GM21390 (cell line): ENCODE results near the gene C21orf58.

Source experiments
- ATAC-seq: cut with Tn5 transposase; IDR thresholded peaks from one replicate; pipeline ENCODE4 v1.9.1; 2021; ENCODE audit not compliant: unreplicated experiment

Gene C21orf58

GRCh38 chr21:46354046-46354445 is 30.4 kb upstream of the C21orf58 start:
- ATAC-seq = no peak

GRCh38 chr21:46352913-46353312 is 29.2 kb upstream of the C21orf58 start:
- ATAC-seq = no peak

GRCh38 chr21:46352164-46352515 is 28.5 kb upstream of the C21orf58 start:
- no peak for ATAC-seq

GRCh38 chr21:46351476-46352163 is 27.9 kb upstream of the C21orf58 start:
- no peak for ATAC-seq

GRCh38 chr21:46350981-46351380 is 27.3 kb upstream of the C21orf58 start:
- no peak for ATAC-seq

- ATAC-seq = no peak
These were observed 26.9 kb upstream of the C21orf58 start for GRCh38 chr21:46350571-46350970.

GRCh38 chr21:46349134-46349760 is 25.6 kb upstream of the C21orf58 start:
- ATAC-seq = no peak

GRCh38 chr21:46347791-46348381 is 24.2 kb upstream of the C21orf58 start:
- ATAC-seq = no peak

GRCh38 chr21:46347203-46347550 is 23.5 kb upstream of the C21orf58 start:
- ATAC-seq = no peak

GRCh38 chr21:46346296-46347202 is 22.9 kb upstream of the C21orf58 start:
- ATAC-seq = no peak

- no peak for ATAC-seq
These were observed 22.2 kb upstream of the C21orf58 start for GRCh38 chr21:46345861-46346260.

GRCh38 chr21:46344219-46344915 is 20.7 kb upstream of the C21orf58 start:
- no peak for ATAC-seq

- ATAC-seq = no peak
These were observed 17.3 kb upstream of the C21orf58 start for GRCh38 chr21:46340998-46341397.

- ATAC-seq = no peak
These were observed 12.9 kb upstream of the C21orf58 start for GRCh38 chr21:46336603-46337002.

GRCh38 chr21:46334351-46335140 is 10.9 kb upstream of the C21orf58 start:
- no peak for ATAC-seq

- no peak for ATAC-seq
These were observed 6.1 kb upstream of the C21orf58 start for GRCh38 chr21:46329796-46330195.

- no peak for ATAC-seq
These were observed 4.5 kb upstream of the C21orf58 start for GRCh38 chr21:46328151-46328550.

GRCh38 chr21:46327711-46328110 is 4.0 kb upstream of the C21orf58 start:
- ATAC-seq = no peak

GRCh38 chr21:46326110-46326703 is 2.5 kb upstream of the C21orf58 start:
- no peak for ATAC-seq
